Activated naive CD8-positive, alpha-beta T cell (primary cell): ENCODE results near the gene CACNA1I.
A peak's percentile ranks its signal among the peaks of the same experiment; 100 is the strongest.

Experiments used
- H3K27ac Mint-ChIP-seq: one replicate; pipeline ENCODE4 v1.8.0; 2021; ENCODE audit warnings: mixed read lengths
- H3K27me3 Mint-ChIP-seq: one replicate; pipeline ENCODE4 v1.8.0; 2021; ENCODE audit warnings: mixed read lengths
- H3K36me3 Mint-ChIP-seq: one replicate; pipeline ENCODE4 v1.8.0; 2021; ENCODE audit warnings: mixed read lengths
- H3K4me1 Mint-ChIP-seq: one replicate; pipeline ENCODE4 v1.8.0; 2021; ENCODE audit warnings: low read depth, mixed read lengths
- H3K4me3 Mint-ChIP-seq: one replicate; pipeline ENCODE4 v1.8.0; 2021; ENCODE audit warnings: mild to moderate bottlenecking, mixed read lengths
- H3K9me3 Mint-ChIP-seq: one replicate; pipeline ENCODE4 v1.8.0; 2021; ENCODE audit warnings: low read depth, mixed read lengths

The CACNA1I gene

GRCh38 chr22:39616051-39616450 lies 45.5 kb downstream of the CACNA1I start:
- Mint-ChIP-seq H3K4me3 (no peak overlapping the region), H3K27ac (no peak overlapping the region), H3K27me3 (peaks cover 3% of the 10 kb centered on the region), H3K9me3 (peaks cover 3% of the 10 kb centered on the region), H3K36me3 (no peaks in the 10 kb centered on the region), H3K4me1 (peaks cover 31% of the 10 kb centered on the region)

DNA sequence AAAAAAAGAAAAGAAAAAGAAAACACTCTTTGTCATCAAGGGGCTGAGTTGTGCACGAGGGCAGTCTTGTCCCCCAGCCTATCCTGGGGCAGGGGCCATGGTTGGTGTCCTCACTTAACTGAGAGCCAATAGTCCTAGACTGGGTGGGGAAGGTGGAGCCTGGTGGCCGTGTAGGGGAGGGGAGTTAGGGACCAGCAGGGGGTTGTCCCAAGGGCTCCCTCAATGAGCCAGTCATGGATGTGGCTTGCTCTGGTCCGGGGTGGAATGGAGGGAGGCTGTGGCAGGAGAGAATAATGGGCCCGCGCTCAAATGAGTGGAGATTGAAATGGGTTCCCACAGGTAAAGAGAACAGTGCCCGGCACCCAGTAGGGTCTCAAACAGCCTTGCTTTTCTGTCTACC lies 46.2 kb downstream of the CACNA1I start:
- Mint-ChIP-seq H3K36me3 (no peaks in the 10 kb centered on the region), H3K9me3 (peaks cover 3% of the 10 kb centered on the region), H3K27ac (no peak overlapping the region), H3K27me3 (peaks cover 3% of the 10 kb centered on the region), H3K4me1 (peaks cover 31% of the 10 kb centered on the region), H3K4me3 (no peak overlapping the region)

DNA sequence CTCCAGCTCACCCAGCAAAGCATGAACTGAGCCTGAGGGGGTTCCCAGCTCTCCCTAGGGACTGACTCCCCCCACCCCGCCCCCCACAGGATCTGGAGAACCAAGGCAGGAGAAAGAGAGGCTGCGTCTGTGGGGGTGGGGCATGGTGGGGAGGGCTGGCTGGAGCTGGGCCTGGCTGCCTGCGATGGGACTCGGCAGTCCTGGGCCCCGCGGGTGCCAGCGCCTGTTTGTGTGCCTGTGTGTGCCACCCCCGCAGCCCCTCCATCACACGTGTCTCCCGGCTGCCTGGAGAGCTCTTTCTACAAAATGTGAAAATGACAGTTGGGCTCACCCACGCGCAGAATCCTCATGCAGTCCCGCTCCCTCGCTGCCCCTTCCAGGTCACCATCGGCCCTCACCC lies 46.8 kb downstream of the CACNA1I start:
- no peak overlapping the region for H3K4me3 Mint-ChIP-seq
- no peak overlapping the region for H3K27ac Mint-ChIP-seq
- H3K36me3 Mint-ChIP-seq, result no peaks in the 10 kb centered on the region
- peaks cover 3% of the 10 kb centered on the region for H3K27me3 Mint-ChIP-seq
- H3K9me3 Mint-ChIP-seq, result peaks cover 3% of the 10 kb centered on the region
- H3K4me1 Mint-ChIP-seq, result peaks cover 28% of the 10 kb centered on the region

- no peaks in the 10 kb centered on the region for H3K9me3 Mint-ChIP-seq
- H3K27ac Mint-ChIP-seq, result no peak overlapping the region
- H3K36me3 Mint-ChIP-seq, result no peaks in the 10 kb centered on the region
- peaks cover 3% of the 10 kb centered on the region for H3K27me3 Mint-ChIP-seq
- peak overlapping the region; percentile 36 for H3K4me3 Mint-ChIP-seq
- peaks cover 19% of the 10 kb centered on the region for H3K4me1 Mint-ChIP-seq
Measured at GRCh38 chr22:39617970-39618757, 47.6 kb downstream of the CACNA1I start.

GRCh38 chr22:39618996-39619530 lies 48.5 kb downstream of the CACNA1I start:
- Mint-ChIP-seq H3K27ac (no peak overlapping the region), H3K36me3 (no peaks in the 10 kb centered on the region), H3K27me3 (peaks cover 3% of the 10 kb centered on the region), H3K4me3 (no peak overlapping the region), H3K4me1 (peaks cover 12% of the 10 kb centered on the region), H3K9me3 (no peaks in the 10 kb centered on the region)

DNA sequence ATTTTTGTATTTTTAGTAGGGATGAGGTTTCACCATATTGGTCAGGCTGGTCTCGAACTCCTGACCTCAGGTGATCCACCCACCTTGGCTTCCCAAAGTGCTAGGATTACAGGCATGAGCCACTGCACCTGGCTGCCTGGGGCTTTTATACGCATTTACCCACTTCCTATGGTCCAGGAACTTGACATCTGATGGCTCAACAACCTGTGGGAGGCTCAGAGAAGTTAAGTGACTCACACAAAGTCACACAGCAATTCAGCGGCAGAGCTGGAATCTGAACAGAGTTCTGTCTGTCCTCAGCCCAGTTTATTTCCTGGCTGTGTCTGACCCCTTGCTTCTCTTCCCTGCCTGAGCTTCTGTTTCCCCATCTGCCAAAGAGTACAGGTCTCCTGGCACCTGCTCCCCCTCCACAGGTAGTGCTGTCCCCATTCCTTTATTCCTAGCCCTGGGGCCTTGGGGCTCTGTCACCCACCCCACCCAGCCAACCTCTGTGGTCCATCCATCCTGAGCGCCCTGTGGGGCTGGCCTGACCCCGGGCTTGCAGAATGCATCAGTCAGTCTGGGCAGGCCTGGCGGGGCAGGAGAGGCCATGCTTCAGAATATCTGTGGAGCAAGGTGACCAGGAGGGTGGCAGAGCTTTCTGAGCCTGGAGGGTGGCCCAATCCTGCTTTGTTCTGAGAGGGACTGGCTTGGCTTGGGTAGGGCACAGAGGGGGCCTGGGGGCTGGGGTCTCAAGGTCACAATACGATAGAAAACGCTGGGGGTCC lies 50.6 kb downstream of the CACNA1I start:
- Mint-ChIP-seq H3K4me3 (no peak overlapping the region), H3K27ac (no peak overlapping the region), H3K4me1 (peaks cover 10% of the 10 kb centered on the region), H3K9me3 (no peaks in the 10 kb centered on the region), H3K27me3 (peaks cover 3% of the 10 kb centered on the region), H3K36me3 (no peaks in the 10 kb centered on the region)

- H3K27me3 Mint-ChIP-seq, result peaks cover 3% of the 10 kb centered on the region
- H3K27ac Mint-ChIP-seq, result no peak overlapping the region
- no peaks in the 10 kb centered on the region for H3K36me3 Mint-ChIP-seq
- no peak overlapping the region for H3K4me3 Mint-ChIP-seq
- H3K4me1 Mint-ChIP-seq, result peaks cover 7% of the 10 kb centered on the region
- no peaks in the 10 kb centered on the region for H3K9me3 Mint-ChIP-seq
Measured at GRCh38 chr22:39621826-39622225, 51.3 kb downstream of the CACNA1I start.

DNA sequence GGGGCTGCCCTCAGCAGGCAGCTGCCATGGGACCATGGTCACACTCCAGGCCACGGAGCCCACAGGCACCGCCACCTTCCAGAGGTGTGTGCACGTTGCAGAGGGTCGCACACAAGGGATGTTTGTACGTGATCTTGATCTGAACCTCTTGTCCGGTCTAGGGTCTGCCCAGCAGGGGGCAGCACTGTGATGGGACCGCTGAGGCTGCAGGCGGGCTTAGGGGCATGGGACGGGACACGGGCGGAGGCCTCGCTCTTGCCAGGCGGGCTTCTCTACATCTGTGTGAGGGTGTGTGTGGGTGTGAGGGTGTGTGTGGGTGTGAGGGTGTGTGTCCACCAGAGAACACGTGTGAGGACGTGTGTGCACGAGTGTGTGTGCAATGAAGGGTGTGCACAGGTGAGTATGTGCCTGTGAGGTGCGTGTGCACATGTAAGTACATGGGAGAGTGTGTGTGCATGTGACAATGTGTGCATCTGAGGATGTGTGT lies 52.4 kb downstream of the CACNA1I start:
- Mint-ChIP-seq H3K27me3 (peaks cover 1% of the 10 kb centered on the region), H3K4me3 (no peak overlapping the region), H3K27ac (no peak overlapping the region), H3K9me3 (no peaks in the 10 kb centered on the region), H3K4me1 (peaks cover 4% of the 10 kb centered on the region), H3K36me3 (no peaks in the 10 kb centered on the region)

- H3K4me3 Mint-ChIP-seq, result no peak overlapping the region
- H3K36me3 Mint-ChIP-seq, result no peaks in the 10 kb centered on the region
- H3K27ac Mint-ChIP-seq, result no peak overlapping the region
- no peaks in the 10 kb centered on the region for H3K9me3 Mint-ChIP-seq
- no peaks in the 10 kb centered on the region for H3K27me3 Mint-ChIP-seq
- H3K4me1 Mint-ChIP-seq, result no peaks in the 10 kb centered on the region
Measured at GRCh38 chr22:39623603-39624500, 53.3 kb downstream of the CACNA1I start.

DNA sequence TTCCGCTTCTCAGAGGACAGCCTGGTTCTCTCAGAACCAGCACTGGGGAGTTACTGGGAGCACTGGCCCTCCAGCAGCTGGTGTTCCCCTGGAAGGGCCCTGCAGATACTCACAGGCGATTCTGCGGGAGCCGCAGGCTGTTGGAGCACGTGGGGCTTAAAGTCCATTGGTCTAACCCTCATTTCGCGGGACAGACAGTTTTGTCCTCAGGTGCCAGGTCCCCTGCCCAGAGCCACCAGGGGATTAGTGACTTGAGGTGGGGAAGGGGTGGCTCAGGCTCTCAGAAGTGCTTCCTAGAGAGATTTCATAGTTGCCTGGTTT lies 53.9 kb downstream of the CACNA1I start:
- no peaks in the 10 kb centered on the region for H3K27me3 Mint-ChIP-seq

GRCh38 chr22:39625569-39626537 lies 55.3 kb downstream of the CACNA1I start:
- no peak overlapping the region for H3K4me3 Mint-ChIP-seq
- no peaks in the 10 kb centered on the region for H3K4me1 Mint-ChIP-seq
- no peaks in the 10 kb centered on the region for H3K27me3 Mint-ChIP-seq
- no peak overlapping the region for H3K27ac Mint-ChIP-seq
- H3K9me3 Mint-ChIP-seq, result no peaks in the 10 kb centered on the region
- H3K36me3 Mint-ChIP-seq, result no peaks in the 10 kb centered on the region

More for the DNA sequence above, 53.9 kb downstream of the CACNA1I start:
- no peak overlapping the region for H3K4me3 Mint-ChIP-seq
- H3K27ac Mint-ChIP-seq, result no peak overlapping the region
- no peaks in the 10 kb centered on the region for H3K4me1 Mint-ChIP-seq
- no peaks in the 10 kb centered on the region for H3K36me3 Mint-ChIP-seq
- H3K9me3 Mint-ChIP-seq, result no peaks in the 10 kb centered on the region

- Mint-ChIP-seq H3K27ac (no peak overlapping the region), H3K4me3 (no peak overlapping the region), H3K4me1 (no peaks in the 10 kb centered on the region), H3K36me3 (no peaks in the 10 kb centered on the region), H3K27me3 (no peaks in the 10 kb centered on the region), H3K9me3 (no peaks in the 10 kb centered on the region)
Measured at GRCh38 chr22:39627208-39627607, 56.7 kb downstream of the CACNA1I start.

DNA sequence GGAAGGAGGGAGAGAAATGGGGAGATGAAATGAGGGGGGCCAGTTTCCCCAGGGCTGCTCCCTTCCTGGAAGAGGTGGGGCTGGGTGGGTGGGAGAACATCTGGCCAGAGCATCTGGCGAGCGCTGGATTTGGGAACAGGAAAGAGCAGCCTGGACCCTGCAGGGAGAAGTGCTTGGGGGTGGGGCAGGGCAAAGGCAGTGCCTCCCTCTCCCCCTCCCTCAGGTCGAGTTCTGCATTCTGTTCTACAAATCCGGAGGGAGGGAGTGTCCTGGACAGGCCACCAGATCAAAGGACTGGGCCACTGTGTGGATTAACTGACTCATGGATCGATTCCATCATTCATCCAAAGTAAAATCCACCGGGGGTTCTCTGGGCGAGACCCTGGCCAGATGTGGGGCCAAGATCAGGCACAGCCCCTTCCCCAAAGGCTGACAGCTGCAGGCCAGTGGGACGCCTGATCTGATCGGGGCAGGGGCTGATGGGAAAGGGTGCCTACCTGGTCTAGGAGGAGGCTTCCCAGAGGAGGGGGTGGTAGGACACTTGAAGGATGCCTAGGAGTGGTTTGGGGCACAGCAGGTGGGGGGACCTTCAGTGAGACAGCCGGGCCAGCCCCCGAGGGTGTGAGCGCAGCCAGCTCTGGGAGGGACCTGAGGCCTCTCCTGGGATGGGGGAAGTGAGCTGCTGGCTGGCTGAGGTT lies 57.5 kb downstream of the CACNA1I start:
- H3K36me3 Mint-ChIP-seq, result no peaks in the 10 kb centered on the region
- no peaks in the 10 kb centered on the region for H3K9me3 Mint-ChIP-seq
- no peaks in the 10 kb centered on the region for H3K27me3 Mint-ChIP-seq
- no peaks in the 10 kb centered on the region for H3K4me1 Mint-ChIP-seq
- no peak overlapping the region for H3K27ac Mint-ChIP-seq
- no peak overlapping the region for H3K4me3 Mint-ChIP-seq
